ENCODE measurements around the gene MYRF. TPM values are rescaled to one million over a fixed set of nuclear protein-coding genes. Genes with fewer than 3 reads are reported as not detected.

MYRF gene
- total and polyA plus RNA-seq, 2 of the 4 experiments (the other 2 are of a cell fraction) = 1.6 to 10.7 TPM

DNA sequence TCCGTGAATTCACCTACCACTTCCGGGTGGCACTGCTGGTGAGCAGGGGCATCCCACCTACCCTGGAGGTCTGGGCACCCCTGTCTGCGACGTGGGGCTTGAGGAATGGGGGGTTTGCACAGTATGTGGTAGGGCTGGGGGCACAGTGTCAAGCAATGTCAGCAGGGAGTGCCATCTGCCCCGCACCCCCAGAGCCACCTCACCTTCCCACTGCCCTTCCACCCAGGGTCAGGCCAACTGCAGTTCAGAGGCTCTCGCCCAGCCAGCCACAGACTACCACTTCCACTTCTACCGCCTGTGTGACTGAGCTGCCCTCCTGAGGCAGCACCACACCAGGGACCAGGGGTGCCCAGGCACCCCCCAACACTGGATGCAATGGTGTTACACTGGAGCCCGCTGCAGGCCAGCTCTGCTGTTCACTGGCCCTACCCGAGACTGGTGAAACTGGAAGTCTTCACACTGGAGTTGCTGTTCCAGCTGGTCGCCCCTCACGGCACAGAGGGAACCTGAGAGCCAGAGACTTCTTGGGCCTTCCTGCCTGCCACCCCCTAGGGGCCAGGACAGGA lies 33.5 kb downstream of the MYRF start:
- no peak overlapping the region for H4K5ac ChIP-seq (ENCODE audit: low read depth, low read length)
- no peak overlapping the region for H2BK15ac ChIP-seq (ENCODE audit: low read depth, low read length)
- H2AK9ac ChIP-seq (replicated peaks; ENCODE audit: low read depth, low read length, poor library complexity) = peak overlapping the region; percentile 57
- no peak overlapping the region for H3K23ac ChIP-seq (ENCODE audit: low read depth, low read length)
- H3K18ac ChIP-seq (ENCODE audit: low read depth, low read length) = no peak overlapping the region
- no peak overlapping the region for H2BK20ac ChIP-seq (ENCODE audit: low read depth, low read length)
- H4K20me1 ChIP-seq (ENCODE audit: insufficient read depth, low read length) = peaks cover 6% of the 10 kb centered on the region; the same call in 1 of the 2 replicates
- H3K27me3 ChIP-seq (ENCODE audit: control insufficient read depth, insufficient read depth, low read length) = no peaks in the 10 kb centered on the region
- H4K8ac ChIP-seq (ENCODE audit: low read depth in 2 of 2, low read length in 2 of 2) = no peak overlapping the region
- no peaks in the 10 kb centered on the region for H3K9me3 ChIP-seq (ENCODE audit: control insufficient read depth, insufficient read depth, low read length)
- H3K9ac ChIP-seq (ENCODE audit: low read depth, low read length) = no peak overlapping the region
- H3K9me1 ChIP-seq (ENCODE audit: insufficient read depth, low read length) = no peaks in the 10 kb centered on the region; the same call in 1 of the 2 replicates
- no peak overlapping the region for H3K4ac ChIP-seq (ENCODE audit: low read depth, low read length)
- no peak overlapping the region for H3K4me2 ChIP-seq (ENCODE audit: low read depth, low read length)
- H3K79me1 ChIP-seq (ENCODE audit: low read depth in 1 of 2, low read length in 2 of 2) = peaks cover 22 to 29% of the 10 kb centered on the region in 2 experiments
- no peak for TF ChIP-seq MAFK (IDR thresholded peaks at IDR 0.05; ENCODE audit: low read depth, low read length)
- TF ChIP-seq FOS (IDR thresholded peaks at IDR 0.05; ENCODE audit: low read depth, low read length) = no peak
- TF ChIP-seq SMC3 (IDR thresholded peaks at IDR 0.05; ENCODE audit: low read depth, low read length) = no peak
- no peak for TF ChIP-seq RCOR1 (IDR thresholded peaks at IDR 0.05; ENCODE audit: insufficient replicate concordance, low read length)
- no peak for TF ChIP-seq NFE2L2 (IDR thresholded peaks at IDR 0.05; ENCODE audit: low read depth, low read length)
- TF ChIP-seq MXI1 (IDR thresholded peaks at IDR 0.05; ENCODE audit: borderline replicate concordance, low read depth, low read length) = no peak
- no peak overlapping the region for H3K27ac ChIP-seq (ENCODE audit: insufficient read depth, low read length)
- DNase-seq = no peak
- no peak overlapping the region for H3K4me3 ChIP-seq (ENCODE audit: insufficient read depth, low read depth, low read length)
- H3K14ac ChIP-seq (replicated peaks; ENCODE audit: low read depth, low read length) = no peak overlapping the region
- H2AK5ac ChIP-seq (ENCODE audit: low read depth, low read length) = no peak overlapping the region
- in situ Hi-C loops (cut with MboI; ENCODE audit: low sequenced_read_pairs) (no loop called here), dilution Hi-C loops (cut with HindIII; ENCODE audit: low sequenced_read_pairs, unreplicated experiment) (no loop called here), intact Hi-C loops (cut with micrococcal nuclease) (no loop called here)
- no peak overlapping the region for H3K56ac ChIP-seq (ENCODE audit: extremely low read depth, insufficient read depth, low read length)
- H2AFZ ChIP-seq (replicated peaks; ENCODE audit: low read length, poor library complexity) = no peak overlapping the region
- H3K36me3 ChIP-seq (ENCODE audit: control insufficient read depth, insufficient read depth, low read length) = peaks cover 66% of the 10 kb centered on the region
- no peak overlapping the region for H2BK120ac ChIP-seq (ENCODE audit: low read depth, low read length)
- WGBS, 2 experiments (ENCODE audit: extremely low coverage in 2 of 2, insufficient read length in 1 of 2) = 87% methylated on average over 2 of the region's 11 CpGs; no CpG with 5 or more reads in 1 of the 2 experiments
- peaks cover 3% of the 10 kb centered on the region; the same call in 1 of the 2 replicates for H3K4me1 ChIP-seq (ENCODE audit: control insufficient read depth, insufficient read depth, low read length)
- ChIA-PET CTCF (no interaction called here), POLR2A (ENCODE audit: unreplicated experiment) (no interaction called here)
- BruUV-seq (replicated peaks) = no TSS peak
- H4K91ac ChIP-seq (ENCODE audit: insufficient read depth, low read depth, low read length) = no peak overlapping the region
- ATAC-seq (ENCODE audit: low read depth) = no peak
- H2BK5ac ChIP-seq (ENCODE audit: low read depth, low read length, poor library complexity, severe bottlenecking) = no peak overlapping the region
